NCI-H345 treated with DMSO at 0.1 percent for 48 hours (cell line): ENCODE results near the gene MSRB1.
"Not testable (repeated sequence)": the region's sequence is repeated elsewhere in the genome, so short reads cannot be mapped to it uniquely, and the experiment has no call there.

Source experiments
- DNase-seq: peaks from one replicate; lab custom pipeline; 2025; ENCODE audit not compliant: unreplicated experiment; lab: John Stamatoyannopoulos, UW

Gene MSRB1

DNA sequence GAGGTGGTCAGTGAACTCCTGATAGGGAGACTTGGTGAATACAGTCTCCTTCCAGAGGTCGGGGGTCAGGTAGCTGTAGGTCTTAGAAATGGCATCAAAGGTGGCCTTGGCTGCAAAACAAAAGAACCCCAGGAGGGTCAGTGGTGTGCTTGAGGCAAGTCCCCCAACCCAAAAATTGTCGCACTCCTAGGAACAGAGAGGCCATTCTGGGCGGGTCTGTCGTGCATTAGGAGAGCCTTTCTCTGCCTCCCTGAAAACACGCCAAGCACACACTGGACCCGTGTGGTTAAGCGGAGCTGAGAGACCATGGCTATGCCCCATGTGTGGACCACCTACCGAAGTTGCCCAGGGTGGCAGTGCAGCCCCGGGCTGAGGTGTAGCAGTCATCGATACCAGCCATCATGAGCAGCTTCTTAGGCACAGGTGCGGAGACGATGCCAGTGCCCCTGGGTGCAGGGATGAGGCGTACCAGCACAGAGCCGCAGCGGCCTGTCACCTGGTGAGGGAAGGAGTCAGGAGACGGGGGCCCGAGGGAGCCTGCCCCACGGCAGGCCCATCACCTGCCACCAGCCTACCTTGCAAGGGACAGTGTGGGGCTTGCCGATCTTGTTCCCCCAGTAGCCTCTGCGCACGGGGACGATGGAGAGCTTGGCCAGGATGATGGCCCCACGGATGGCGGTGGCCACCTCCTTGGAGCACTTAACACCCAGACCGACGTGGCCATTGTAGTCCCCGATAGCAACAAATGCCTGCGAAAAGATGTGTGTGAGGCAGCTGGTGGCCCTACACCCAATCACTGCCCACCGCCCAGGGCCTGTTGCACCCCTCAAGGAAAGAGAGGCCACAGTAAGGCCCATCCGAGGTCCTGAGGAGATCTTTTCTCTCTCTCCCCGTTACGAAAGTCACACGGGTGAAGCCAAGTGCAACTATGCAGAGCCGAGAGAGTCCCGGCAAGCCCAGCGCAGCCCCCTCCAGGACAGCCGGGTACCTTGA, 19.5 kb upstream of the MSRB1 start:
- DNase-seq, result not testable (repeated sequence)

- DNase-seq, result peak; percentile 10
Measured at GRCh38 chr16:1961651-1962067, 18.7 kb upstream of the MSRB1 start.

DNA sequence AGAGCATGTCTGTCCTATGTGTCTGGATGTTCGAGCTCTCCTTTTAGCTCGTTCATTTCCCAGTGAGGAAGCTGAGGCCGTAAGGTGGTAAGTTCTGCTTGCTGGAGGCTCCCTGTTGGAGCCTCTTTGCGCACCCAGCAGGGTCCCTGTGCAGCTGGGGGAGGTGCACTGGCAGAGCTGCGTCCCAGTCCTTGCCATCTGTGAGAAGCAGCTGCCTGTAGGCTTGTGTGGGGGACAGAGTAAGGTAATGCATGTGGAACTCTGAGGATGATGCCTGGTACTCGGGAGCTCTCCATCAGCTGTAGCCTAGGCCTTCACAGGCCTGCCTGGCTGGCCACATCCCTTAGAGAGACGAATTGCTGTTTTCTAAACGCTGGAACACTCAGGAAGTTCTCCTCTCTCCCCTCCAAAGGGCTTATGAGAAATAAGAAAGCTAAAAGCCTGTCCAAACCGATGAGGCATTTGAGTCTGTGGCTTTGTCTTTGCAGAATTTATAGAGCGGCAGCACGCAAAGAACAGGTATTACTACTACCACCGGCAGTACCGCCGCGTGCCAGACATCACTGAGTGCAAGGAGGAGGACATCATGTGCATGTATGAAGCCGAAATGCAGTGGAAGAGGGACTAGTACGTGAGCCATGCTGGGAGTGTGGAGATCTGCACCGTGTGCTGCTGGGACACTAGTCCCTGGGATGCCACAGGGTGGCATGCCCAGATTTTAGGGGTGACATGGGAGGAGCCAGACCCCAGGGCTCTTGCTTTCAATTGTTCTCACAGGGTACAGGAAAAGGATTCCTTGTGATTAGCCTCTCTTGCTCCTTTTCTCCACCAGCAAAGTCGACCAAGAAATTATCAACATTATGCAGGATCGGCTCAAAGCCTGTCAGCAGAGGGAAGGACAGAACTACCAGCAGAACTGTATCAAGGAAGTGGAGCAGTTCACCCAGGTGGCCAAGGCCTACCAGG, 17.9 kb upstream of the MSRB1 start:
- DNase-seq, result peak; percentile 24

DNA sequence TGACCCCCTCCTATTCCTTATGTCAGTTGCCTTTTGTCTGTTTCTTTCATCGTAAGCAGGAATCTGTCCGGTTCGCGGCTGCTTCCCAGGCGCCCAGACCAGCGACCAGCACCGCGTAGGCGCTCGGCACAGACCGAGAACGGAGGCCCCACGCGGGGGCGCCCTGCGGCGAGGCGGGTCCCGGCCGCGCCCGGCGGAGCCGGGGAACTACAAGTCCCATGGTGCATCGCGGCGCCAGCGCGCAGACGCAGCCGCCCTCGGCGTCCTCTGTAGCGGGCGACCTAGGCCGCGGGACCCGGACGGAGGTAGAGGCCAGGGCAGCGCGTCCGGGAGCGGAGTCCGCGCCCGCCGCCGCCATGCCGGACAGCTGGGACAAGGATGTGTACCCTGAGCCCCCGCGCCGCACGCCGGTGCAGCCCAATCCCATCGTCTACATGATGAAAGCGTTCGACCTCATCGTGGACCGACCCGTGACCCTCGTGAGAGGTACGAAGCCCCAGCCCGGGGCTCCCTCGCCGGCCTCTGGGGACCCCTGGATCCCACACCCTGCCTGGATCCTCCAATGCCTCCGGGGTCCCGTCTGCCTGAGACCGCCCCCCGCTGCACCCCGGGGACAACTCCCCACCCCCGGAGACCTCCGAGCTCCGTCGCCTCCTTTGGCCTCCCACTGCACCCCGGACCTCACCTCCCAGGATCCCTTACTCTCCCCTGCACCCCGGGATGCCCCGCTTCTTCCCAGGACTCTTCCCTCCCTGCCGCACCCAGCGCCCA, 16.5 kb upstream of the MSRB1 start, which contains the start of gene NDUFB10:
TSS of gene NDUFB10 (plus strand) at position 270 of the 771 bp plus-strand sequence. CDS start at position 357, 87 bp downstream.
- DNase-seq, result peak; percentile 70

DNA sequence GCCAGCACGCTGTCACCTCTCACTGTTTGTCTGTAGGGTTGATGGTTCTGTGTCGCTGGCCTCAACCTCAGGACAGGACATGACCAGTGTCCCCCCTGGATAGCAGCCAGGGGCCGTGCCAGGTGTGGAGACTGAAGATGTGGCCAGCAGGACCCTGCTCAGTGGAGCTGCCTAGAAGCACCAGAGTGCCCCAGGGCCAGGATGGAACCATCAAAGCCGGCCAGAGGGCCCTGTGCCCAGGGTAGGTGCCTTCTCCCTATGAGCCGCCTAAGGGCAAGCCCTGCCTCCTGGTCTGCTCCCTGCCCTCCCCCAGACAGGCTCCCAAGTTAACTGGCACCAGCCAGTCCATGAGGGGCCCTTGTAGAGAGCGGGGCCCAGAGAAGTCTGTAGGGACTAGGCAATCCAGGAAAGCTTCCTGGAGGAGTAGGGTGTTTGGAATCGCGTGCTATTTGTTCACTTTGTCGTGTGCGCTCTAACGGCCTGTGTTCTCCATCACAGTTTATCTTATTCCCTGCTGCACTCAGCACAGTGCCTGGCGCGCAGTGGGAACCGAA, 15.8 kb upstream of the MSRB1 start:
- no peak for DNase-seq

DNA sequence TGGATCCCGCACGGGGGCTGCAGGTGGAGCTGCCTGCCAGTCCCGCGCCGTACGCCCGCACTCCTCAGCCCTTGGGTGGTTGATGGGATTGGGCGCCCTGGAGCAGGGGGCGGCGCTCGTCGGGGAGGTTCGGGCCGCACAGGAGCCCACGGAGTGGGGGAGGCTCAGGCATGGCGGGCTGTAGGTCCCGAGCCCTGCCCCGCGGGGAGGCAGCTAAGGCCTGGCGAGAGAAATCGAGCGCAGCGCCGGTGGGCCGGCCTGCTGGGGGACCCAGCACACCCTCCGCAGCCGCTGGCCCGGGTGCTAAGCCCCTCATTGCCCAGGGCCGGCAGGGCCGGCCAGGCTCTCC, 15.1 kb upstream of the MSRB1 start:
- DNase-seq, result not testable (repeated sequence)

DNA sequence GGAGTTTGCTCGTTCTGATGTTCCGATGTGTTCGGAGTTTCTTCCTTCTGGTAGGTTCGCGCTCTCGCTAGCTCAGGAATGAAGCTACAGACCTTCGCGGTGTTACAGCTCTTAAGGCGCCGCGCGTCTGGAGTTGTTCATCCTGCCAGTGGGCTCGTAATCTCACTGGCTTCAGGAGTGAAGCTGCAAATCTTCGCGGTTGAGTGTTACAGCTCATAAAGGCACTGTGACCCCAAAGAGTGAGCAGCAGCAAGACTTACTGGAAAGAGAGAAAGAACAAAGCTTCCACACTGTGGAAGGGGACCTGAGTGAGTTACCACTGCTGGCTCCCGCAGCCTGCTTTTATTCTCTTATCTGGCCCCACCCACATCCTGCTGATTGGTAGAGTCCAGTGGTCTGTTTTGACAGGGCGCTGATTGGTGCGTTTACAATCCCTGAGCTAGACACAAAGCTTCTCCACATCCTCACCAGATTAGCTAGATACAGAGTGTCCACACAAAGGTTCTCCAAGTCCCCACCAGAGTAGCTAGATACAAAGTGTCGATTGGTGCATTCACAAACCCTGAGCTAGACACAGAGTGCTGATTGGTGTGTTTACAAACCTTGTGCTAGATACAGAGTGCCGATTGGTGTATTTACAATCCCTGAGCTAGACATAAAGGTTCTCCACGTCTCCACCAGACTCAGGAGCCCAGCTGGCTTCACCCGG, 14.6 kb upstream of the MSRB1 start:
- DNase-seq, result not testable (repeated sequence)

DNA sequence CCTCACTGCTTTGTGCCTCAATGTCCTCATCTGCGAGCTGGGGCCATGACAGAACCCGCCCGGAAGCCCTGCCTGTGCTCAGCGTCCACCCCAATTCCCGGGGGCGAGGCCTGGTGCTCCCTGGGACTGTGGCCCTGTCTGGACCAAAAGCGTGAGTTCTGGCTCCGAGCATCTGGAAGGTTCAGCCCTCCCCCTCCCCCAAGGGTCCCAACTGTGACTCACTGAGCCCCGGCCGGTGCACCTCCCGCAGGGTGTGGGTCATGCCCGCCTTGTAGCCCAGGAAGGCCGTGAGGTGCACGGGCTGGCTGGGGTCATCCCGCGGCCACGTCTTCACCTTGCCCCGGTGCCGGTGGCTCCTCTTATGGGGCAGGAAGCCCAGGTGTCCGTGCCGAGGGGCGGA, 10.7 kb upstream of the MSRB1 start:
- DNase-seq, result no peak

GRCh38 chr16:1950559-1950958, 7.6 kb upstream of the MSRB1 start:
- no peak for DNase-seq

GRCh38 chr16:1950047-1950446, 7.0 kb upstream of the MSRB1 start:
- DNase-seq, result no peak

DNA sequence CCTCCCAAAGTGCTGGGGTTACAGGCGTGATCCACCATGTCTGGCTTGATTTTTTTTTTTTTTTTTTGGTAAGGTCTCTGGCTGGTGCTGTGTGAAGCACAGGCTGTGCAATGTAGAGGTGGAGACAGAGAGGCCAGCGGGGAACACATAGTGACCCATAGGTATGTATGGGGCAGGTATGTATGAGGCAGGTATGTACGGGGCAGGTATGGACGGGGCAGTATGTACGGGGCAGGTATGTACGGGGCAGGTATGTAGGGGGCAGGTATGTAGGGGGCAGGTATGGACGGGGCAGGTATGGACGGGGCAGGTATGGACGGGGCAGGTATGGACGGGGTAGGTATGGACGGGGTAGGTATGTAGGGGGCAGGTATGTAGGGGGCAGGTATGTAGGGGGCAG, 6.5 kb upstream of the MSRB1 start:
- no peak for DNase-seq

- no peak for DNase-seq
Measured at GRCh38 chr16:1947369-1947670, 4.3 kb upstream of the MSRB1 start.

DNA sequence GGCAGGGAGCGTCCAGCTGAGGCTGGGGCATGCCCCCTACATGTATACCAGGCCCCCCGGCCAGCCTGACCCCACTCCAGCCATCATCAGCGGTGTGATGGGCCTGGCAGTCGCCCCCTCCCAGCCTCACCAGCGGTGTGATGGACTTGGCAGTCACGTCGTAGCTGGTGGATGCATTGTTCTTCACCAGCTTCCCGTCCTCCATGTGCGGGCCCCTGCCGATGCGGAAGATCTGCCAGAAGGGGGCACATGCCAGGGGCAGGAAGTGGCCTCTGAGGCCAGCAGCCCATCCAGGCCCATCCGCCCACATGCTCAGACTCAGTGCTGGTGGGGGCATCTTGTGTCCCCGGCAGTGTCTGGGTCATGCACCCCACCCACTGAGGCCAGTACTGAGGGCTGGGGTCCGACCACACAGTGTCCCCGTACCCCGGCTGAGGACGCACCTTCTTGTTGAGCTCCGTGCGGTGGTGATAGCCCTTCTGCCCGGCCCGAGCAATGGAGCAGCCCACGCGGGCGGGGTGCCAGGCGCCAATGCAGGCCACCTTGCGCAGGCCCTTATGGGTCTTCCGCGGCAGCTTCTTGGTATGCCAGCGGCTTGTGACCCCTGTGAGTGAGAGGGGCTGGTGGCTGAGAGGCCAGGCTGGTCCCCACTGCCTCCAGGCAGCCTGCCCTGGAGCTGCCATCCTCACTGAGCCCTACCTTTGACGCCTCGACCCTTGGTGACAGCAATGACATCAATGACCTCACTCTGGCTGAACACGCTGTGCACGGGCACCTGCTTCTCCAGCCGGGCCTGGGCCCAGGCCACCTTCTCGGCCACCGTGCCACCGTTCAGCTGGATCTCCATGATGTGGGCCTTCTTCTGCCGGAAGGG, 3.7 kb upstream of the MSRB1 start:
- DNase-seq, result no peak

GRCh38 chr16:1945559-1946391, 2.8 kb upstream of the MSRB1 start:
- no peak for DNase-seq

GRCh38 chr16:1944612-1945199, 1.7 kb upstream of the MSRB1 start:
- no peak for DNase-seq

DNA sequence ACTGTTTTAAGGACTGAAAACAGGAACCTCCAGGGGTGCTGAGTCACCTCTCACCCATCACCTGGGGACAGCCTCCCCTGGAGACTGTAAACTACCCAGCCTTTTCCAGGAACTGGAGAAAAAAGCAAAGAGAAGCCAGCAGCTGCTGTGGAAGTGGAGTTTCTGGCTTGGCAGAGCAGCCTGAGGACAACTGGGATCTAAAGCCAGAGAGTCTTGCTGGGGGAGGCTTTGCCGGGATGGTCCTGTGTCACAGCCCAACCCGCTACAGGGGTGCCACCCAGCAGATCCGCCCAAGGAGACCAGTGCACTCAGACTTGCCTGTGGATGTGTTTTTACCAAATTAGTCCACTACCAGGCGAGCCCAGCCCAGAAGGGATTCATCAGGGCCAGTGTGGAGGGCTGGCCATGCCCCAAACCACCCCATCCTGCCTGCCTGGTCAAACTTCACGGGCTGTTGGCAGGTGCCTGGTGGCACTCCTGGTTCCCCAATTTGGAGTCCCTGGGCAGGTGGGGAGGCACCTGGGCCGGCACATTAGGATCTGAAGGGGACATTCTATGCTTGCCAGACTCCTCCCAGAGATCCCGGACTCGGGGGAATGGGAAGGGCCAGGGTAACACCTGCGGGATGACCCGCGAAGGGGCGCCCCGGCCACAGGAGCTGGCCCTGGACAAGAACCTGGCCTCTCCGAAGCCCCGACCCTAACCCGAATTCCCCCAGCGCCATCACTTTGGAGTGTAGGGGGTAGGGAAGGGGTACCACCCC, 771 bp downstream of the MSRB1 start:
- DNase-seq, result no peak
